SH-SY5Y (cell line): ENCODE measurements around the gene ZNF345.

Experiments
- GATA2 ChIP-seq: IDR thresholded peaks from 2 replicates; pipeline ENCODE4 v1.6.1; 2011; ENCODE audit warnings: mild to moderate bottlenecking, low read depth, low read length
- GATA3 ChIP-seq: IDR thresholded peaks from 2 replicates; pipeline ENCODE4 v1.6.1; 2011; ENCODE audit warnings: low read depth, mild to moderate bottlenecking, low read length, moderate library complexity

DNA sequence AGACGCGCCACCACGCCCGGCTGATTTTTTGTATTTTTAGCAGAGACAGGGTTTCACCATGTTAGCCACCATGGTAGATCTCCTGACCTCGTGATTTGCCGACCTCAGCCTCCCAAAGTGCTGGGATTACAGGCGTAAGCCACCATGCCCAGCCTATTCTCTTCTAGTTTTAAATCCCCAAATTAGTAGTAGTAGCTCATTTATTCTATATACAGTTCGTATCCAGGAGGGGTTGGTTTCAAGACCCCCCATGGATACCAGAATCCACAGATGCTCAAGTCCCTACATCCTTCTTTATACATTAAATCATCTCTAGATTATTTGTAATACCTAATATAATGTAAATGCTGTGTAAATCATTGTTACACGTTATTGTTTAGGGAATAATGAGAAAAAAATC lies 67.4 kb downstream of the ZNF345 start:
- TF ChIP-seq GATA2 (no peak), GATA3 (no peak)
